ENCODE results near the gene CAMKV.
A peak's percentile ranks its signal among the peaks of the same experiment; 100 is the strongest.

The CAMKV gene

DNA sequence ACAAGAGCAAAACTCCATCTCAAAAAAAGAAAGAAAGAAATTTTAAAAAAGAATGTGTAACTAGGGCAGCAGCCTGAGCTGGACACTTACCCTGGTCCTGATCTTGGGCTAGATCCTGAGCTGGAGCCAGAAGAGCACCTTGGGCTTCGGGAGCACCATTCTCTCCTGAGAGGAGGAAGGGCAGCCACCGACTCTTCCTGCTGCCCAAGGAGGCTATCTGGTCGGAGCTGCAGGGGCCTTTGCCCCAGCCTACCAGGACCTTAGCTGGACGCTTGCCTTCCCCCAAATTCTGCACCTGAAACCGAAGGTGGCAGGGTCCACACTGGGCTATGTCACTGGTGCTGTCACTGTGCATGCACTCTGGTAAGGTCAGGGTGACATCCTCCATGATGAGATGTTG, 6.9 kb upstream of the CAMKV start:
- peaks cover 16% of the 10 kb centered on the region for H3K27me3 Mint-ChIP-seq
- H3K27ac Mint-ChIP-seq: no peak overlapping the region
- H3K4me1 Mint-ChIP-seq: peaks cover 15% of the 10 kb centered on the region
- H3K4me3 Mint-ChIP-seq: no peak overlapping the region
- no peaks in the 10 kb centered on the region for H3K9me3 Mint-ChIP-seq
- DNase-seq (no peak), ATAC-seq (no peak)

- peaks cover 45% of the 10 kb centered on the region for H3K27me3 Mint-ChIP-seq
- no peaks in the 10 kb centered on the region for H3K9me3 Mint-ChIP-seq
- H3K4me1 Mint-ChIP-seq: peaks cover 18% of the 10 kb centered on the region
- no peak for ATAC-seq
- H3K27ac Mint-ChIP-seq: no peak overlapping the region
- DNase-seq: no peak
- H3K4me3 Mint-ChIP-seq: no peak overlapping the region
Observed at GRCh38 chr3:49873623-49874022, 3.9 kb upstream of the CAMKV start.

DNA sequence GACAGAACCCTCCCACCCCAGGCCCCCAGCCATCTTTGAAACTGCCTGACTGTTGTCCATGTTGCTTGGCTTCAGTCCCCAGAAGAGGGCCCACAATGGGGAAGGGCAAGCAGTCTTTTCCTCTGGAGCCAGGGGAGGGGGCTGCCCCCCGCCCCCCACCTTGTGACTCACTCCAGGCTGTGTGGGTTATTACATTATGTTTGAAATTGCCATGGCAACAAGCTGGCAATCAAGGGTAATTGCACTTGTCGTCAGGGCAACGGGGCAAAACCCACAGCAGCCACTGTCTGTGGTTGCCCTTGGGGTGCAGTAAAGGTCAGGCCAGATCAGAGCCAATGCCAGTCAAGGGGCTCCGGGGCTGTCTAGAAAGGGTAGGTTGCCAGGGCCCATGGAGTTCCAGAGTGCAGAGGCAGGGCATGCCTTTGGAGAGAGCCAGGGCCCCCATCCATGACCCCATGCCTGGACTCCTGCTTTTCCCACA, 3.1 kb upstream of the CAMKV start:
- Mint-ChIP-seq H3K9me3 (no peaks in the 10 kb centered on the region), H3K4me1 (peaks cover 24% of the 10 kb centered on the region), H3K27me3 (peaks cover 53% of the 10 kb centered on the region), H3K4me3 (no peak overlapping the region), H3K27ac (no peak overlapping the region)
- ATAC-seq: peak; percentile 61
- peak; percentile 38 to 51 for DNase-seq

DNA sequence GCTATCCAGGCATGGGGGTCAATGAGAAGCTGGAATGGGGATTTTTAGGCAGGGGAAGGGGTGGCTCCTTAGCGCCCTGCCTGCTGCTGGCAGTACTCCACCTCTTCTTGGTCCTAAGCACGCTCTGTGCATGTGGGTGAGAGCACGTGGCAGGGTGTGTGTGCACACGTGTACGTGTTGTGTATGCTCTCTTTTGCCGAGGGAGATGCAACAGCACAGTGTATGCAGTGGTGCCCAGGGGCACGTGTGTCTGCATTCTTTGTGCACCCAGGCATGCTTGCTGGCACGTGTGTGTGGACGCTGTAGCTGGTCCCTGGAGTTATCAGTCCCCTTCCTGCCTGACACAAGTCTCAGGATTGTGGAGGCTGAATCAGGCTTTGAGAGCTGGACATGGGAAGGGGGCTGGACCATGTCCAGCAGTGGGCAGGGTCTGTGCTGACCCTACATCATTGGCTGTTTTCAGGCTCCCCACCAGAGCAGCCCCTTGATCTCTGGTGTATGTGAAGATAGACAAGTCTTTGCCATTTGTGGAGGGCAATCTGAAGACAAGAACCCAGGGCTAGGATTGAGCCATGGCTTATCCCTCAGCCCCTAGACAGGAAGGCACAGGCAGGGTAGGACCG, 1.9 kb upstream of the CAMKV start:
- H3K9me3 Mint-ChIP-seq: no peaks in the 10 kb centered on the region
- ATAC-seq (no peak), DNase-seq (no peak)
- no peak overlapping the region for H3K4me3 Mint-ChIP-seq
- peaks cover 65% of the 10 kb centered on the region for H3K27me3 Mint-ChIP-seq
- peaks cover 24% of the 10 kb centered on the region for H3K4me1 Mint-ChIP-seq
- H3K27ac Mint-ChIP-seq: peak overlapping the region in 1 of 2 donors; percentile 20

GRCh38 chr3:49868862-49869466, 742 bp downstream of the CAMKV start:
- Mint-ChIP-seq H3K27me3 (peaks cover 77% of the 10 kb centered on the region), H3K9me3 (no peaks in the 10 kb centered on the region), H3K4me1 (peaks cover 24% of the 10 kb centered on the region), H3K27ac (no peak overlapping the region), H3K4me3 (peak overlapping the region; percentile 22 to 57)
- ATAC-seq (peak; percentile 3), DNase-seq (no peak)

- H3K27ac Mint-ChIP-seq: no peak overlapping the region
- no peak for DNase-seq
- H3K4me3 Mint-ChIP-seq: no peak overlapping the region
- H3K9me3 Mint-ChIP-seq: no peaks in the 10 kb centered on the region
- ATAC-seq: no peak
- peaks cover 18% of the 10 kb centered on the region for H3K4me1 Mint-ChIP-seq
- peaks cover 88% of the 10 kb centered on the region for H3K27me3 Mint-ChIP-seq
Observed at GRCh38 chr3:49867871-49868321, 1.8 kb downstream of the CAMKV start.

DNA sequence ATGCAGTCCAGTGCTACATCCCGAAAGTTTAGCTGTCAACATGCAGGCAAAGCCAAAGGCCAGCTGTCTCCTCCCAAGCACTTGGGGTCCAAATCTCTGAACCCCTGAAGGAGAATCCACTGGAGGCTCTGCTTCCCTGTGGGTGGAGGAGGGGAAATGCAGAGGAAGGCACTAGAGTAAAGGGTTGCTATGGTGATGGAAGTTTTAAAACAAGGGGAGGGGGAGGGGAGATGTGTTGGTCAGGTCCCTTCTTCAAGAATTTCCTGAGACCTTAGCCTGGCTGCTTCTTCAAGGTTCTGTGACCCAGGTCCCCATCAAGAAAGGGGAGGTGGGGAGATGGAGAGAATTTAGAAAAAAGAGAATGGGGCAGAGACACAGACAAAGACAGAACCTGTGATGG, 2.3 kb downstream of the CAMKV start:
- no peak for ATAC-seq
- no peak for DNase-seq
- Mint-ChIP-seq H3K4me3 (no peak overlapping the region), H3K27ac (no peak overlapping the region), H3K27me3 (peaks cover 90% of the 10 kb centered on the region), H3K9me3 (no peaks in the 10 kb centered on the region), H3K4me1 (peaks cover 13% of the 10 kb centered on the region)

DNA sequence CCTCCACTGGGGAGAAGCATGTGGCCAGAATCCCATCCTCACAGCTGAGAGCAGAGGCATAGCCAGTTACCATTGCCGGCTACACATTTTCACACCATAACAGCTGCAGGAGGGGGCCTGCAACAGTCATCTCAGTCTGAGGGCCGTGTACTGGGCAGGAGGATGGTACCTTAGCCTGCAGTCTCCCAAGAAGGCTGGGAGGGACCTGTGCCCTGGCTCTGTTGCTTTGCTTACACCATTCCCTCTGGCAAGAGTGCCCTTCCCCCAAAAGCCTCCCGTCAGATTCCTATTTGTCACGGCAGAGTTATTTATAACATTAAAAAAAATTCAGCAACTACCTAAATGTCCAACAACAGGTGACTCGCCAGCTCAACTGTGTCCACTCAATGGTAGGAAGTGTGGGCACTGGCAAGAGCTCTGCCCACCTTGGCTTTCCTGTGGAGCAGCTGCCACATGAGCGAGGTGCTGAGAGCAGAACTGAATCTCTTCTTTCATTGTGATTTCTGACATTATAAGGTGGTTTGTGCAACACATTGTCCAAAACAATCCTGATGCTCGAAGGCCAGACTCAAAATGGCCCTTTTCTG, 4.4 kb downstream of the CAMKV start:
- Mint-ChIP-seq H3K9me3 (no peaks in the 10 kb centered on the region), H3K27me3 (peaks cover 70% of the 10 kb centered on the region), H3K4me1 (peaks cover 9% of the 10 kb centered on the region), H3K4me3 (no peak overlapping the region), H3K27ac (no peak overlapping the region)
- no peak for DNase-seq
- ATAC-seq: no peak

DNA sequence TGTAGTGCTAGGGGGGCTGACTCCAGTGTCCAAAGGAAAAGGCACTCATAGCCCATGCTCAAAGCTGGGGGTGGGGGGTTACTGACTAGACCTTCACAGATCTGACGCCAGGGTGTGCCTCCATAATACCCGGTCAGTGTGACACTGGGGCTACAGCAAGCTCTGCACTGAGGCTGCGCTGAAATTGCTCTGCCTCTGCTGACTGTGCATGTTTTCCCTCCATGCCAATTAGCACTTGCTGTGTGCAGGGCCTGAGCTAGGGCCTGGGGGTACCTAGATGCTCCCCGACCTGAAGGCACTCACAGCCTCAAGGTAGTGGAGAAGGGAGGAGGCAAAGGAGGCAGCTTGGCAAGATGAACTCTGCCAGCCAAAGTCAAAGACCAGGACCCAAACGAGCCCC, 5.2 kb downstream of the CAMKV start:
- ATAC-seq (no peak), DNase-seq (no peak)
- Mint-ChIP-seq H3K27ac (no peak overlapping the region), H3K9me3 (no peaks in the 10 kb centered on the region), H3K27me3 (peaks cover 62% of the 10 kb centered on the region), H3K4me1 (peaks cover 9% of the 10 kb centered on the region), H3K4me3 (no peak overlapping the region)

DNA sequence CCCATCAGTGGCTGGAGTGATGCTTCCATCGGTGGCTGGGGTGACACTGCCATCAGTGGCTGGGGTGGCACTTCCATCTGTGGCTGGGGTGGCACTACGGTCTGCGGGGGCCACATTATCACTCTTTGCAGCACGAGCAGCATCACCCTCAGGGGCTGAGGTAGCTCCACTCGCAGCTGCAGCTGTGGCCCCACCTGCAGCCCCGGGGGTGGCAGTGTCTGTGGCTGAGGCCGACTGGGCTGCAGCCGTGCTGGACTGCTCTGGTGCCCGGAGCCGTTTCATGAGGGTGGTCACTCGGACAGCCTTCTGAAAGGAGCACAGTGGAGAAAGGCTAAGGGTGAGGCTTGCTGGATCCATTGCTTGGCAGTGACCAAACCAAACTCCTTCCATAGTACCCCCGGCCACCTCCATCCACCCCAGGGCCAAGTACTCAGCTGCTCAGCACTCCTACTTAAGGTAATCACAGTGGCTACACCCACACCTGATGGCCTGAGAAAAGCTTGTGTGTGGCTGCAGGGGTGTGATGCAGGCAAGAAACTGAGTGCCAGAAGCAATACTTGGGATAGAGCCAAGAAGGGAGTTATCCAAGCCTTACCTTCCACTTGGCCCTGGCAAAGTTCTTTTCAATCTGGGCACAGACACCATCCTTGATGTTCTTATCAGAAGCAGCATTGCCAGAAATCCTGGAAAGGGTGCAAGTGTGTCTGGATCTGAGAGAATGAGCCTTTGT, 10.0 kb downstream of the CAMKV start:
- Mint-ChIP-seq H3K4me1 (peaks cover 10% of the 10 kb centered on the region), H3K27ac (no peak overlapping the region), H3K27me3 (peaks cover 17% of the 10 kb centered on the region), H3K9me3 (no peaks in the 10 kb centered on the region), H3K4me3 (no peak overlapping the region)
- no peak for DNase-seq
- ATAC-seq: no peak

DNA sequence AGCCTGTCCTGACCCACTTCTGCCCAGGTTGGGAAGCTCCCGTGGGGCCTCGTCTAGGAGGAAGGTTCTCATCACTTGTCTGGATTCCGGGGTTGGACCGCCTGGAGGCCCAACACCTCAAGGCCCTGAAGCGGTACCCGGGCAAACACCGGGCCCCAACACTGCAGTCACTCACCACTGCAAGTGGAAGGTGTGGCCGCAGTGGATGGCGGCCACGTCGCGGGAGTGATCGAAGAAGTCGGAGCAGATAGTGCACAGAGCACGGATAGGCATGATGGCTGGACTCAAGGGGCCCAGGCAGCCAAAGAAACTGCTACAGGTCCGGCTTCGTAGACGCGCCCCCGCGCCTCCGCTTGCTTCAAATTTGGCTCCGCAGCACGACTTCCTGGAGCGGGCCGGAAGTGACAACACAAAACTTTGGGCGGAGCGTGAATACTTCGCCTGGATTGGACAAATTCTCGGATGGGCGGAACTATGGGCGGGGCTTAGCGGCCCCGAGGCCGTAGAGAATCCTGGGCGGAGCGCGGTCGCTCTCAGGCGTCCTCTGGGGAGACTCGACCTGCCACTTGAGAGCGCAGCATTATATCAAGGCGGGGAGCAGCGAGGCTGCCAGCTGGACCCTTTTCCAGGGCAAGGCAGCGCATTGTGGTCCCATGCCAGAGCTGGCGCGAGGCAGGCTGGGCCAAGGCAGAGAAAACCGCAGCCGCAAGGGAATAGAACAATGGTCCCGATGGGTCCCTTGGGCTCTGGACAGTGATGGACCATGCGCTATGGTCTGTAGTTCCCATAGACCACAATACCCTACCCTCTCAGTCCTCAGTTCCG, 13.3 kb downstream of the CAMKV start, which contains the start of gene TRAIP:
Gene TRAIP (minus strand): TSS at position 384 of the 825 bp plus-strand sequence. CDS start 111 bp downstream, at position 273.
- DNase-seq (peak; percentile 95), ATAC-seq (peak; percentile 99)
- peak within 1 kb of the TSS; percentile 99 for H3K4me3 Mint-ChIP-seq
- peaks cover 15% of the 10 kb centered on the region for H3K4me1 Mint-ChIP-seq
- H3K27me3 Mint-ChIP-seq: no peaks in the 10 kb centered on the region
- no peaks in the 10 kb centered on the region for H3K9me3 Mint-ChIP-seq
- H3K27ac Mint-ChIP-seq: peak within 1 kb of the TSS; percentile 95 to 97

DNA sequence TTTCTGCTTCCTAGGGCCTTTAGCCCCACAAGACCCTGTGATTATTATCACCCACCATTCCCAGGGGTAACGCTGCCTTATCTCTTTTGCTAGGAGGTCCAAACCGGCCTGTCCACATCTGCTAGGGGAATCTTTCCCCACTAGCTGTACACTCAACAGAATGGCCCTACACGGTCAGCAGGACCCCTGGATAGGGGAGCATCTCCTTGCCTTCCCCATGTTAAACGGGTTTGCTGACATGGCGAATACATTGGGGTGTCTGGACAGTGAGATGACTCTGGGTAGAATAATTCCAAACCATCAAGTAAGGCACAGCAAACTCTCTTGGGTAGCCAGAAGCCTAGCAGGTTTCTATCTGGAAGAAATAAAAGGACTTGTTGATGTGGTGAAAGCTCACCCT, 14.0 kb downstream of the CAMKV start:
- peak overlapping the region; percentile 95 to 97 for H3K27ac Mint-ChIP-seq

DNA sequence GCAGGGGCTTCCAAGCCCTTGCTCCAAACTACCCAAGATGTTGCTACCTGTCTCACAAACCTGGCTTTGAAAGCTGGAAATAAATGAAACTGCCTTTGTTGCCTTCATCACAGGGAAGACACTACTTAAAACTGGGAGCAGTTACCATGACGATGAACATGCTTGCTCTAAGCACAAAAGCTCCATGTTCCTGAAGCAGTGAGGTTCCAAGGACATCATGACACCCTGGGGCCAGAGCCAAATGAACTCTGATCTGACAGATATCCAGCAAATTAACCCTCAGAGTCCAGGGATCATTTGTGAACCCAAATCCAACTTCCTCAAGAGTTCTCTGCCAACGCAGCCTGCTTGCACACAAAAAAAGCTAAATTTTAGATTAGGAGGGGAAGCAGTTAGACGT, 24.0 kb downstream of the CAMKV start:
- H3K4me3 Mint-ChIP-seq: no peak overlapping the region
- no peaks in the 10 kb centered on the region for H3K4me1 Mint-ChIP-seq
- ATAC-seq (no peak), DNase-seq (no peak)
- H3K27ac Mint-ChIP-seq: no peak overlapping the region
- H3K27me3 Mint-ChIP-seq: no peaks in the 10 kb centered on the region
- H3K9me3 Mint-ChIP-seq: no peaks in the 10 kb centered on the region

More for the DNA sequence above, 14.0 kb downstream of the CAMKV start:
- H3K4me3 Mint-ChIP-seq: peak overlapping the region; percentile 99
- H3K27me3 Mint-ChIP-seq: no peaks in the 10 kb centered on the region
- H3K4me1 Mint-ChIP-seq: peaks cover 15% of the 10 kb centered on the region
- ATAC-seq: no peak
- no peaks in the 10 kb centered on the region for H3K9me3 Mint-ChIP-seq
- DNase-seq: no peak

DNA sequence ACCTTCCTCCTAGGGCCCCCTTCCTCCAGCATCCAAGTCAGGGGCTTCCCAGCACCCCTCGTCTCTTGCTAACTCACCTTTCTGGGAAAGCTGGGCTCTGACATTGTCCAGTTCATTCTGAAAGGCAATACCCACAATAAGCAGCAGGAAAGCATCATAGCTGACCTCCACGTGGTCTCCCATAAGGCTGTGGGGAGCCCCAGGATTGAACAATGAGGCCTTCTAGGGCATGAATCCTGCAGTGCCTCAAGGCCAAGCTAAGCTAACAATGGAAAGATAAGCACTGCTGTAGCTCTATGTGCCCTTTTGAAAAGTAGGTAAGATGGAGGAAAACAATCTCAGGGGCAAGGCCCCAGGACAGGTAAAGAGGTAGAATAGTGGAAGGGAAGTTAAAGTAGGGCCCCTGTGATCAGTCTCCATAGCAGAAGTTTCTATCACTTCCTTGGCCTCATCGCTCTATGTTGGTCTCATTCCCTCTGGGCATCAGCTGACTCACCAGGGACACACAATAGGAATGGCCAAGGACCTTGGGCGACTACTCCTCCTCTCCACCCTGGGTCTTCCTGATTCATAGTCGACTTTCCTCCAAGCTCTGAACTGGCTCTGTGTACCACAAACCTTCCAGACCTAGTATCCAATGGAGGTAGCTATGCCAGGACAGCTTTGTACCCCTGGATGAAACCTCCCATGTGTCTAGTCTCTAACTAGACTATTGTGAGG, 25.1 kb downstream of the CAMKV start:
- no peaks in the 10 kb centered on the region for H3K4me1 Mint-ChIP-seq
- H3K27me3 Mint-ChIP-seq: no peaks in the 10 kb centered on the region
- DNase-seq (no peak), ATAC-seq (no peak)
- no peaks in the 10 kb centered on the region for H3K9me3 Mint-ChIP-seq
- H3K27ac Mint-ChIP-seq: peak overlapping the region; percentile 0 to 53
- H3K4me3 Mint-ChIP-seq: no peak overlapping the region
